Activated CD4-positive, alpha-beta T cell treated with anti-CD3 and anti-CD28 coated beads, Interleukin-2, amount 50 U/mL, for 1 hour (primary cell): Measurements from ENCODE around the gene GRAMD2A.

Experiments used
- DNase-seq: peaks from one replicate; pipeline ENCODE4 v3.0.0-alpha.2; 2020

GRAMD2A gene

DNA sequence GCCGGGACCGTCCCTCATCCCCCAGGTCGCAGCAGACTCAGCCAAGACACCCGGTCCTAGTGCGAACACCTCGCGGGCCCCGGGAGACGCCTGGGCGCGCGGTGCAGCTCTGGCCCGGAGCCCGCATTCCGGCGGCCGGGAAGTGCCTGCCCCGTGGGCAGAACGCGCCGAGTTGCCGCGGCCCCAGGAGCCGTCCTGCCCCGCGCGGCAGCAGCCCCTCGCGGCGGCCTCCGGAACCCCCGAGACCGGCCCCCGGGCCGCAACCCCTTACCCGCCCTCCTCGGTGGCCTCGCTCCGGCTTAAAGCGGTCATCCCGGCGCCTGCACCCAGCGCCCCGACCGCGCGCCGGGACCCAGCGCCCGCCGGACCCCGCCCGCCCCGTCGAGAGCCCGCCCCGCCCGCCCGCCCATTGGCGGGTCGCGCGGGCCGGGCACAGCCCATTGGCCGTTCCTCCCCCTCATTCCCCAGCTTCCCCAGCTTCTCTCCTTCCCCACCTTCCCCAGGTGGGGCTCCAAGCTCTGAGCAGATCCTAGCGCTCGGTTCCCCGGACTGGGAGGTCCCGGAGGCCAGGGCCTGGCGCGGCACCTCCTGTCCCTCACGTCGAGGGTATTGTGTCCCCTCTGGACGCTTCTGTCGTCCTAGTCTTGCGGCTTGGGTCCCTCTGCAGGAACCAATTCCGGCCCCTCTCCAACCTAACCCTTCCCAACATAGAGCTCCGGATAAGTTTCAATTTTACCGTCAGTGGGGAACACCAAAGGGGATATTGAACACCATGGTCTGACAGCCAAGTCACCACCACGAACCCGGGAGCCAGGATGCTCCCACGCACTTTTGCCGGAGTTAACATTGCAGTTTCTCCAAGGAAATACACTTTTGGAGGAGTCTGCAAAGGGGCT, at the start of gene GRAMD2A:
Gene GRAMD2A (minus strand): TSS at position 328 of the 896 bp plus-strand sequence.
- no peak for DNase-seq

DNA sequence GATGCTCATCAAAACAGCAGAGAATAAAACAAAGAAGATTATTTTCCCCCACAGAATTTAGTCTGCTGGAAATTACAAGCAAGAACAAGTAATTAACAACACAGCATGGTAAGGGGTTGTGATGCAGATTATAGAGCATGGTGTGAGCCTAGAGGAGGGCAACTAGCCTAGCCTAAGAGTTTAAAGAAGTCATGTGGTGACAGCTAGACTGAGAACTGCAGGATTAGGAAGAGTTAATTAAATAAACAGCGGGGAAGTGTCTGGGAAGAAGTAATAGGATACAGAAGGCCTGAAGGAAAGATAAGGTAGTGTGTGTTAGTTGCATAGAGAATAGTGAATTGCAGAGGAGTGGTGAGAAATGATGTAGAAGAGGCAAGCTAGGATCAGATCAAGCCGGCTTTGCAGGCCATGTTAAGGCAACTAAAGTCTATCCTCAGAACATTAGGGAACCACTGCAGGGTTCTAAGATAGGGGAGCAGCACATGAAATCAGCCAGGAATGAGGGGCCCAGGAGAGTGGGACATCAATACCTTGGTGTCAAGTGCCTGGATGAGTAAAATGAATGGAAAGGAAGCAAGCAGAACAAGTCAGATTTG, 45.3 kb upstream of the GRAMD2A start:
- no peak for DNase-seq

DNA sequence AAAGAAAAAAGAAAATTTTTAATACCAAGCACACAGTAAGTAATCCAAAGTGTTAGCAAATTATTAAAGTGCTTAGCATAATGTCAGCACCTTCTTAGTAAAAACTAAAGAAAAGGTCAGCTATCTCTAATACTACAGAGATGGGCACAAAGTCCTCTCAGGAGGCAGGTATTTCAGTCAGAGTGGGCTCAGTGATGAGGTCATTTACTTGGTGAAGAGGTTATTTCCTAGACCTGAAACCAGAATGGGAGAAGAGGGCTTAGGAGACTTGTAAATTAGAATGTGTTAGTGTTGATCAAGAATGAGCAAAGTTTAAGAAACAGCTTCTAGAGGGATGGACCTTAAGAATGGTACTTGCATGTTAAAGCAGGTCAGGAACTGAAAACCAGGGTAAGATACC, 42.1 kb upstream of the GRAMD2A start:
- no peak for DNase-seq

GRCh38 chr15:72238586-72238985, 41.0 kb upstream of the GRAMD2A start:
- no peak for DNase-seq

GRCh38 chr15:72237853-72238224, 40.3 kb upstream of the GRAMD2A start:
- no peak for DNase-seq

- DNase-seq = peak; percentile 30
Observed at GRCh38 chr15:72237029-72237852, 39.7 kb upstream of the GRAMD2A start.

GRCh38 chr15:72236381-72237003, 38.9 kb upstream of the GRAMD2A start:
- no peak for DNase-seq

GRCh38 chr15:72235298-72235697, 37.7 kb upstream of the GRAMD2A start:
- DNase-seq = no peak

DNA sequence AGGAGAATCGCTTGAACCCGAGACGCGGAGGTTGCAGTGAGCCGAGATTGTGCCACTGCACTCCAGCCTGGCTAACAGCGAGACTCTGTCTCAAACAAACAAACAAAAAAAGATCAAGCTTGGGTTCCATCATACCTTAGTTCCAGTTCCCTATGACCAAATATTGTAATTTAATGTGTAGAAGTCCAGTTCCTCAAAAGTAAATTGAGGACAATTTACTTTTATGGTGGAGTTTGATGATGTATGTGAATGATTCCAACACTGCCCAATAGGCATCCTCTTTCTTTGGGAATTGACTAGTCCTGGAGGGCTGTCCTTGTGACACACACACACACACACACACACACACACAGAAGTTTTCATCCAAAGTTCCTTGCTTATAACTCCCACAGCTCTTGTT, 36.2 kb upstream of the GRAMD2A start:
- DNase-seq = no peak

DNA sequence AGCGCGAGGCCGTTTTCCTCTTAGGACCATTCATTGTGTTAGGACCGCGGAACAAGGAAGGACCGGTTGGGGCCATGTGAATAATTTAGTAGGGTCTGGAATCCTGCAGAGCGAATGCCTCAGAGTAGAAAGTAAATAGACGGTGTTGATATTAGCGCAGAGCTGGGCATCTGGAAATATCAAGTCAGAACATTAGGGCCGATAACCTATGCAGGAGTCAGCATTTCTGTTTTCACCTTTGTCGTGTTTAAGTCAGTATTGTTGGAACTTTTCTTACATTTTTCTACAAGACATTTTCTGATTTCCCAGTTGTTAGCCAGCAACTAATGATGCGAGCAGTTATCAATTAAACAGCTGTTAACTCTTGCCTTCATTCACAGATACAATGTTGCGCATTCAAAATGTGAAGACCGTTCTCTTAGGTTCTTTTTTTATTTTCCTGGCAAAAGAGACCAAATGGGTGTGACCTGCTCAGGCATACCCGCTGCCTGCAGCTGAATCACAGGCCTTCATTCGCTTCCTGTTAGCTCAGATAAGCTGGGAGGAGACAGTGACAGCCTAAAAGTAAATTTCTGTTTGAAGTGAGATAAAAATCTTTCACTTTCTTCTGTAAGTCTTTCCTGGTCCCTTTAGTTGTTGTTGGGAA, 34.4 kb upstream of the GRAMD2A start:
- peak; percentile 51 for DNase-seq

DNA sequence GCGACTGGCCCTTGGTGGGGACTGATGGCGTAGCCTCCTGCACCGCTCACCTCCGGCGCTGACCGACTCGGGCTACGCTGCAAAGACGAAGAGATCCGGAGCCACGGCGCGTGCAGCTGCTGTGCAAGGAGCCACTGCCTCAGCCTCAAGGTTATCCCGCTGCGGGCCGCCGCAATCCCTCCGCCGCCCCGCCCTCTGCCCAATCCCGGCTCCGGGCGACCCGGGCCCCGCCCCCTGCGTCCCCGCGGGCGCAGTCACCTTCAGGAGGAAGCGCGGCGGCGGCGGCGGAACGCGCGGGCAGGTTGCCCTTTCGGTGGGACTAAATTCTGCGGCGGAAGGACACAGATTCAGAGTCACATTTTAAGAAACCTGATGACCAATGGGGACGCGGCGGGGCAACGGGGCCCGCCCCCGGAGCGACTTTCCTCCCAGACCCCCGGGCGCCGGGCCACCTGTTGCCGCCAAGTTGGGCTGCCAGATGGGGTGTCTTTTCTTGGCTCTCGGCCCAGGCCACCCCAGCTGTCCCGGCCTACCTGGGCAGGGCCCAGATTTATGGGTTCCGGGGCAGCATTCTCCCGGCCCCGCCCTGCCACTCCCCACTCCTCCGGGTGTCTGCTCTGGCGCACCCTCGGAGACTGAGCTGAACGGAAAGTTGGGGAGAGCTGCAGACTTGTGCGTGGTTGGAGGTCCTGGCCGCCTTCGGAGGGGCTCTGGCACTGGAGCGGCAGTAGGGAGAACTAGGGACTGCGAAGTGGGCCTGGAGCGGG, 33.7 kb upstream of the GRAMD2A start, which contains the start of gene PKM:
Gene PKM (minus strand): TSS at position 125 of the 767 bp plus-strand sequence. CDS start 12,093 bp downstream, outside the sequence.
- peak; percentile 91 for DNase-seq

GRCh38 chr15:72230197-72231065, 32.8 kb upstream of the GRAMD2A start:
- peak; percentile 59 for DNase-seq

DNA sequence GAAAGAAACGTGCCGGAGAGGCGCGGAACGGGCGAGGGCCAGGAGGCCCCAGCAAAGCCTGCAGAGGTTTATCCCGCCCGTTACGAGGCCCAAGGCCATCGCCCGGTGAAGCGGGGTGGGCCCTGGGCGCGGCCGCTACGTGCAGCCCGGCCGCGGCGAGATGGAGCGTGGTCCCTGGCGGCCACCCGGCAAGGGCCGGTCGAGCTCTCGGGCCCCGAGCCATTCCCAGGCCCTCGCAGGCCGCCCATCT, 32.3 kb upstream of the GRAMD2A start:
- no peak for DNase-seq

GRCh38 chr15:72229076-72229946, 31.7 kb upstream of the GRAMD2A start:
- peak; percentile 16 for DNase-seq

DNA sequence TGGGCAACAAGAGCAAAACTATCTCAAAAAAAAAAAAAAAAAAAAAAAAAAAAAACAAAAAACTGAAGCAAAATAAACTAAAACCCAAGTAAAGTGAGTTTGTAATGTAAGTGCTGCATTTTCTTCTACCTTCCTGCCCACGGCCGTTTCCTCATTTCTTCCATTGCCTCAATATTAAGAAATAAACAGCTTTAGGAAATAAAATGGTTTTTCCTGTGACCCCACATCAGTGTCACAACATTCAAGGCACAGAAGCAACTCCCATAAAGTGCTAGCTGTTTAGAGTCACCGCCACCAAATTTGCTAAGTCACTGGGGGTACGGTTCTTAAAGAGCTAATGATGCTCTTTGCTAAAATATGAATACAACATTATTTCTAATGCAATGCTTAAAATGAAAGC, 30.1 kb upstream of the GRAMD2A start:
- no peak for DNase-seq

DNA sequence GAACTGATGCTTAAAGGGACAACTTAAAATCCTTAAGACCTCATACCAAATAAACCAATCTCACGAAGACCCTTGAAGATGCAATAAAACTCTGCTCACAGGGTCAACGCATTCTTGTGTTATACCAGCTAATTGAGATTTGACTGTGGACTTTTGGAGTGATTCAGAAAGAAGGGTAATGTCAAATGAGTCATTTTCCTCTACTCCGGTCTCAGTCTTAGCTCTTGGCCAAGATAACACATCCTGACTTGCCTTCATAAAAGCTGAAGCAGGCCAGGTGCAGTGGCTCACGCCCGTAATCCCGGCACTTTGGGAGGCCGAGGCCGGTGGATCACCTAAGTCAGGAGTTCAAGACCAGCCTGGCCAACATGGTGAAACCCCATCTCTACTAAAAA, 29.6 kb upstream of the GRAMD2A start:
- no peak for DNase-seq

- DNase-seq = no peak
Observed at GRCh38 chr15:72223278-72223677, 25.7 kb upstream of the GRAMD2A start.

DNA sequence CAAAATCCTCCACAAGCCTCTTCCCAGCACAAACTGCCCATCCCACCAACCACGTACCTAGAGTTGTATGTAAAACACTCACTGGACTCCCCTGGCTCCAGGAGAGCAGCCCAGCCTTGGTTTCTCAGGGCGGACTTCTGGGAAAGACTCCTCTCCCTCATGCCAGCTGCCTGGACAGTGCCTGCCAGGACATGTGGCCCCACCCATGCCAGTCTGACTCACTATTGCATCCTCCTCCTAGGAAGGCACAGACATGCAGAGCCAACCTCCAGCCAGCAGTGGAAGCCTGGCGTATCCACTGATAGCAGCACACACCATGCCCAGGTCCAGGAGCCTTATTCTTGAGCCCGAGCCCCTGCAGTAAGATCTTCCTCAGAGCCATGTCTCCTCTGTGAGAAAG, 24.8 kb upstream of the GRAMD2A start:
- DNase-seq = no peak

DNA sequence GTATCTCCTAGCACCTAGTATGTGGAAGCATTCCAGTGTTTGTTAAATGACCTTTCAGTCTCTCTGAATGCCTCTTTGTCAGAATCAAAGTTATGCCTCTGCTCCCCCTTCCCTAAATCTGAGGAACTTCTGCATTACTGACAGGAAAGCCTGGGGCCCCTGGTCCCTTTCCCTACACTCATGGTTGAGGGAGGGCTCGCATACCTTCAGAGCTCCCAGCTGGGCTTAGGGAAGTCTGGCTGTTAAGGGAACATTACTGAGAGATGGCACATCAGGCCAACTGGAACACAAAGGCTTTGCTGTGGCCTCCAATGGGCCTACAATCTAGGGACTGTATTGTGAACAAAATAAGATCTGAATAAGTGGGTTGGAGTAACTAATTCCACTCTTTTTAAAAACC, 23.1 kb upstream of the GRAMD2A start:
- DNase-seq = no peak

GRCh38 chr15:72217216-72217615, 19.6 kb upstream of the GRAMD2A start:
- no peak for DNase-seq
